Nephron (organoid): Measurements from ENCODE around the gene VASN.

Experiments
- H3K27ac Mint-ChIP-seq, 3 experiments: 2 replicates each; pipeline ENCODE4 v1.8.0; 2020; ENCODE audit warnings: mixed read lengths in 3 of 3, mild to moderate bottlenecking in 2 of 3, moderate library complexity in 1 of 3
- H3K27me3 Mint-ChIP-seq: 2 replicates; pipeline ENCODE4 v1.8.0; 2021; ENCODE audit warnings: low read depth, mild to moderate bottlenecking, moderate library complexity, mixed read lengths
- H3K36me3 Mint-ChIP-seq: 2 replicates; pipeline ENCODE4 v1.8.0; 2020; ENCODE audit warnings: low read depth, mixed read lengths
- H3K4me1 Mint-ChIP-seq: 2 replicates; pipeline ENCODE4 v1.8.0; 2020; ENCODE audit warnings: mixed read lengths
- H3K4me3 Mint-ChIP-seq, 3 experiments: 2 replicates each; pipeline ENCODE4 v1.8.0; 2020; ENCODE audit warnings: mild to moderate bottlenecking in 3 of 3, mixed read lengths in 3 of 3, moderate library complexity in 2 of 3
- H3K9me3 Mint-ChIP-seq: 2 replicates; pipeline ENCODE4 v1.8.0; 2020; ENCODE audit warnings: mixed read lengths
- TF ChIP-seq, protein P1 (sequence below), 3 experiments: fragments of 200-600 bp; sonication (generic); IDR thresholded peaks; one replicate each; pipeline ENCODE4 v1.5.0; 2021; ENCODE audit warnings: antibody characterized with exemption in 3 of 3; ENCODE audit not compliant: unreplicated experiment in 3 of 3

Gene VASN

DNA sequence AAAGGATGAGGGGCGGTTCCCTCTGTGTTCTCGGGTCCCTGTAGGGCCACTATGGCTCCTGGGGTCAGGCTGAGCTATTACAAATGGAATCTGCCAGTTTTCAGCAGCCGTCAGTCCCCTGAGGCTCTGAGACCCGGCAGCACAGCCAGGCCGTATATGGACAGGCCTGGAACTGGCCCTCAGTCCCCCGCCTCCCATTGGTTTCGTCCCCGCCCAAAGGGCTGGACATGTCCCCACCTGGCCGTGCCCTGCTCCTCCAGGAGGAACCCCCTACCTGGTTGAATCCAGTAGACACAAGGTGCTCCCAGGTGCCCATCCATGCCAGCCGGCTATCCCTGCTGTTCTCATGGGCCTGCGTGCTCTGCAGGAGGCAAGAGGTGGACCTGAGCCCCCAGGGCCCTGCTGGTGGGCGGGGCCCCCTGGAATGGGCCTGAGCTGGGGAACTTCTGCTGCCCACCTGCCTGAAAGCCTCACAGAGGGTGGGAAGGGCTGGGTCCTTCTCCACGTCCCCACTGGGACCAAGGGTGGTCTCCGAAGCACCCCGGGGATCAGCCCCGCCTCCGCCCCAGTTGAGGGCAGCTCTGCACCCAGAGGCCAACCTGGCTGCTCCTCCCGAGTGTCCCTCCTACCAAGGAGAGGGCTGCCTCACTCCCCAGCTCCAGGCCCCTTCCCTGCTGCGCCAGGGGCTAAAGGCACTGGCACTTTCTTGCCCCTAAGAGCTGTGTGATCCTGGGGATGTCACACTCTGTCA lies 16.8 kb downstream of the VASN start:
- Mint-ChIP-seq H3K27me3 (no peaks in the 10 kb centered on the region), H3K36me3 (peaks cover under 1% of the 10 kb centered on the region), H3K4me1 (peaks cover 41% of the 10 kb centered on the region), H3K9me3 (no peaks in the 10 kb centered on the region), H3K27ac (peak overlapping the region in 2 of 3 experiments; percentile 54 to 89), H3K4me3 (no peak overlapping the region)
- TF ChIP-seq, protein P1, sequence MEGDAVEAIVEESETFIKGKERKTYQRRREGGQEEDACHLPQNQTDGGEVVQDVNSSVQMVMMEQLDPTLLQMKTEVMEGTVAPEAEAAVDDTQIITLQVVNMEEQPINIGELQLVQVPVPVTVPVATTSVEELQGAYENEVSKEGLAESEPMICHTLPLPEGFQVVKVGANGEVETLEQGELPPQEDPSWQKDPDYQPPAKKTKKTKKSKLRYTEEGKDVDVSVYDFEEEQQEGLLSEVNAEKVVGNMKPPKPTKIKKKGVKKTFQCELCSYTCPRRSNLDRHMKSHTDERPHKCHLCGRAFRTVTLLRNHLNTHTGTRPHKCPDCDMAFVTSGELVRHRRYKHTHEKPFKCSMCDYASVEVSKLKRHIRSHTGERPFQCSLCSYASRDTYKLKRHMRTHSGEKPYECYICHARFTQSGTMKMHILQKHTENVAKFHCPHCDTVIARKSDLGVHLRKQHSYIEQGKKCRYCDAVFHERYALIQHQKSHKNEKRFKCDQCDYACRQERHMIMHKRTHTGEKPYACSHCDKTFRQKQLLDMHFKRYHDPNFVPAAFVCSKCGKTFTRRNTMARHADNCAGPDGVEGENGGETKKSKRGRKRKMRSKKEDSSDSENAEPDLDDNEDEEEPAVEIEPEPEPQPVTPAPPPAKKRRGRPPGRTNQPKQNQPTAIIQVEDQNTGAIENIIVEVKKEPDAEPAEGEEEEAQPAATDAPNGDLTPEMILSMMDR (IDR thresholded peaks at IDR 0.05; ENCODE audit: unreplicated experiment in 3 of 3) = no peak

DNA sequence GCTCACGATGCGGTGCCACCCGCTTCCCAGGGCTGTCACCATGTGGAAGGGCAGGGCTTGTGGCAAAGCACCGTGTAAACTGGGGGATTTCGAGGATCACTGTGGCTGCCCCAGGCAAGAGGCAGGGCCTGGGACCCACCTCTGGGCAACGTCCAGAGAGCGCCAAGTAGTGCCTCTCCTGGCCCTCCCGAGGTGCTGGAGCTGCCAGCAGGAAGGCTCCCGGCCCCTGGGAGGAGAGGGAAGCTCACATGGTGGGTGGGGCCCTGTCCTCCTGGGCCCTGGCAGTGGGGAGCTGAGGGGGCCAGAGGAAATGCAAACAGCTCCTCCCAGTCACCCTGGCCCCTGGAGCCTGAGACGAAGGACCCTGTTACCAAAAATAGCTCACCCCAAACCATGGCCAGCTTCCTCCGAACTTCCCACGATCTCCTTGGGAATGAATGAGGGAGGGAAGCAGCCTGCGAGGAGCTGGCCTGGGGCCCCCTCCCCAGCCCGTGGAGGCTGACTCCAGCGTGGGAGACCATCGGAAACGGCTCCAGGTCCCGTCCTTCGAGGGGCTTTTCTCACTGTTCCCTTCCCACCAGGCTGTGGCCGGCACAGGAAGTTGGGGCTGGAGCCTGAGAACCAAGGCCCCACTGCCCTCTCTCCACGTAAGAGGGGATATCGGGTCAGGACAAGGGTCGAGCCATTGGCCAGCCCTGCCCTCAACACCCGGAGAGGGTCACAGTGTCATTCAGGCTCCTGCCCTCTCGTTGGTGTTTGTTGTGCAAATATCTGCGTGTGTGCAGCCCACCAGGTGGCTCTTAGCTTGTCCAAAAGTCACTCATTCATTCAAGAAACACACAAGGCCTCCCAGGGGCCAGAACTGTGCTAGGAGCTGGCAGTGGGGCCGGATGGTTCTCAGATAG lies 17.7 kb downstream of the VASN start:
- TF ChIP-seq, protein P1 (IDR thresholded peaks at IDR 0.05; ENCODE audit: unreplicated experiment in 3 of 3) = no peak
- Mint-ChIP-seq H3K4me1 (peaks cover 43% of the 10 kb centered on the region), H3K27ac (peak overlapping the region; percentile 85 to 97 (median 89)), H3K27me3 (no peaks in the 10 kb centered on the region), H3K9me3 (no peaks in the 10 kb centered on the region), H3K4me3 (peak overlapping the region in 2 of 3 experiments; percentile 7 to 32), H3K36me3 (no peaks in the 10 kb centered on the region)

DNA sequence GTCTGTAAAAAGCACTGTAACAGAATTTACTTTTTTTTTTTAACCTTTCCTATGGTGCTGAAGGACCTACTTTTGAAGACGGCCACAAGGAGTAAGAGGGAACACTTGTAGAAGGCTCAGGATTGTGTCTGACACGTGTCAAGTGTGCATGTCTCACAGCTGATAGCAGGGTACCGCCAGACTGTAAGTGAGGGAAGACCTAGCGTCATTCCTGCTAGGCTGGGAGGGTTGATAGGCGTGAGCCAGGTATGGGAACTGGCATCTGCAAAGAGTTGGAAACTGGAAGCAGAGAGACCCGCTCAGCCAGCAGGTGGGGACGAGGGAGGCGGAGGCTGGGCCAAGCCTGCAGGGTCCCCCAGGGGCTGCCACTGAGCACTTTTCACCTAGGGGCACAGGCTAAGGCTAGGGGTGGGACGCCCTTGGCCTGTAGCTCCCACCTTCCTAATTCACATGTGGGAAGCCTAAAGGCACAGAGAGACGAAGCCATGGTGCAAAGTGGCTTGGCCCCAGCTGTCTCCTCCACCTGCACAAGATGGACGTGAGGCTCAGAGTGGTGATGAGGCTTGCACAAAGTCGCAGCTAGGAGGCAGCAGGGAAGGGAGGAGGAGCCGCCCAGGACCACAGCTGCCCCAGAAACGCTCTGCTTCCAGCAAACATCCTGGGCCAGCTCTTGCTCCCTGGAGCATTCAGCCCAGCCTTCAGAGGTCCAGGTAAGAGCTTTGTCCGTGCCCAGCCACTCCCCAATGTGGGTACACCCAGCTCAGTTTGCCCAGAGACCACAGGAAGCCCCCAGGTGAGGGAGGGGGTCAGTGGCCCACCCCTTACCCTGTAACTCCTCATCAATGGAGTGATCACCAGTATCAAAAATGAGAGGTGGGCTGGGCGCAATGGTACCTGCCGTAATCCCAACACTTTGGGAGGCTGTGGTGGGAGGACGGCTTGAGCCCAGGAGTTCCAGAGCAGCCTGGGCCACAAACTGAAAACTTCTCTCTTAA lies 18.9 kb downstream of the VASN start:
- H3K4me3 Mint-ChIP-seq = no peak overlapping the region
- TF ChIP-seq, protein P1 (IDR thresholded peaks at IDR 0.05; ENCODE audit: unreplicated experiment in 3 of 3) = peak in 1 of 3 experiments; percentile 21
- H3K4me1 Mint-ChIP-seq = peaks cover 39% of the 10 kb centered on the region
- no peaks in the 10 kb centered on the region for H3K27me3 Mint-ChIP-seq
- H3K27ac Mint-ChIP-seq = peak overlapping the region; percentile 85 to 97 (median 89)
- H3K36me3 Mint-ChIP-seq = peaks cover 2% of the 10 kb centered on the region
- no peaks in the 10 kb centered on the region for H3K9me3 Mint-ChIP-seq

DNA sequence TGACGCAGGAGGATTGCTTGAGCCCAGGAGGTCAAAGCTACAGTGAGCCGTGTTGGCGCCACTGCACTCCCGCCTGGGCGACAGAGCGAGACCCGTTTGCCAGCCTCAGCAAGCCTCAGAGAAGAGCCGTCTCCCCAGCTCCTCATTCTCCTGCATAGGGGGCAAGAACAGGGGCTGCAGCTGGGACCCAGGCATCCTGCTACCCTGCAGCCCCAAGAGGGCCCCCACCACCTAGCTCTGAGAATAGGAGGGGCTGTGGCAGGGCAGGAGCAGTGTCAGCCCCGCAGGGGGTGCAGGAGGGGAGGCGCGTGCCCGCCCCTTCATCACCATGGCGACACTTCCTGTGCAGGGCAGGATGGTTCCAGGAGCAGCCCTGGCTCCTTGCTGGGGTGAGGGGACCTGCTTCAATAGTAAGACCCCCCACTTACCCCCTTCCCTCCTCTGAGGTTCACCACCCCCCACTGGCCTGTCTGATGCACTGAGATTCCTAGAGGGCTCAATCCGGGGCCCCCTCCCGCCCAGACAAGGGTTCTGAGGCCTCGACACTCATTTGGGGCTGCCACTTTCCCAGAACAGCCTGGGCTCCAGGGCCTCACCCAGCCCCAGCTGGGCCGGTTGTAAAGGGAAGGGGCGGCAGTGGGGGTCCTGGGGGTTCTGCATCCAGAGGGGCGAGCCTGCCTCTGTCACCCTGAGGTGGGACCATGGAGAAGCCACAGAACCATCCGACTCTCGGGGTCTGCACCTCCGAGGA lies 20.2 kb downstream of the VASN start:
- Mint-ChIP-seq H3K4me3 (peak overlapping the region in 1 of 3 experiments; percentile 14), H3K27me3 (no peaks in the 10 kb centered on the region), H3K4me1 (peaks cover 36% of the 10 kb centered on the region), H3K27ac (peak overlapping the region; percentile 92 to 97 (median 94)), H3K9me3 (no peaks in the 10 kb centered on the region), H3K36me3 (peaks cover 4% of the 10 kb centered on the region)
- TF ChIP-seq, protein P1 (IDR thresholded peaks at IDR 0.05; ENCODE audit: unreplicated experiment in 3 of 3) = no peak
